Kidney tubule cell (primary cell): Measurements from ENCODE around the gene OPCML.
A peak's percentile ranks its signal among the peaks of the same experiment; 100 is the strongest.

Experiments
- DNase-seq: peaks from one replicate; pipeline ENCODE4 v3.0.0-alpha.2; 2018; ENCODE audit warnings: low spot score

OPCML gene

GRCh38 chr11:132464939-132465338 is 1067.4 kb downstream of the OPCML start:
- DNase-seq = no peak

DNA sequence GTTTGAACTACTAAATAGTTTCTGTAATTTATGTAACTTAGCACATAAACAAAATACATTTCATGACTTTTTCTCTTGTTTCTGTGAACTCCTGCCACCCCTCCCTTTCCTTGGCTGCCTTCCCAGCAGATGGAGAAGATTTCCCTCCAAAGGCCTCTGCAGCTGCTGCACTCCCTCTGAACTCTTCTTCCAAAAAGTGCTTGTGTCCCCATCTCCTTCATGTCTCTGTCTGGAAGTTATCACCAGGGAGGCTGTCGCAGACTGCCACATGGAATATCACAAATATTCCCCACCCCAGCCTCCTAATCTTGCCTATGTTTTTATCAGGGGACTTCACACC is 1068.3 kb downstream of the OPCML start:
- no peak for DNase-seq

- DNase-seq = no peak
Measured at GRCh38 chr11:132463295-132464002, 1068.9 kb downstream of the OPCML start.

GRCh38 chr11:132459736-132460135 is 1072.6 kb downstream of the OPCML start:
- no peak for DNase-seq

DNA sequence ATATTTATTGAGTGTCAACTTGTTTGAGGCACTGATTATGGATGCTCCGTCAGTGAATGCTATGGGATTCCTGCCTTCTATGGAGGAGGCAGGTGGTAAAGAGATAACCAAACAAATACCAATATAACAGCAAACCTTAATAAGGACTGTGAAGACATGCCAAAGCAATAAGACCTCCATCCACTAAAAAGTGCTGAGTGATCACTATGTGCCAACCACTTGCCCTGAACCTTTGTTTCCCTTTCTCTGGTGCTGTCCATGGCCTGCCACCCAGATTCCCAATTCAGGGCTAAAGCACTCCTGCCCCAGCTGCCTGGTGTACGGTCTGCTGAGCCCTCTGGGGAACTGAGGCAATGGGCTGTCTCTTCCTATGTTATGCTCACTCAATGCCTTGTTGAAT is 1074.9 kb downstream of the OPCML start:
- DNase-seq = no peak

DNA sequence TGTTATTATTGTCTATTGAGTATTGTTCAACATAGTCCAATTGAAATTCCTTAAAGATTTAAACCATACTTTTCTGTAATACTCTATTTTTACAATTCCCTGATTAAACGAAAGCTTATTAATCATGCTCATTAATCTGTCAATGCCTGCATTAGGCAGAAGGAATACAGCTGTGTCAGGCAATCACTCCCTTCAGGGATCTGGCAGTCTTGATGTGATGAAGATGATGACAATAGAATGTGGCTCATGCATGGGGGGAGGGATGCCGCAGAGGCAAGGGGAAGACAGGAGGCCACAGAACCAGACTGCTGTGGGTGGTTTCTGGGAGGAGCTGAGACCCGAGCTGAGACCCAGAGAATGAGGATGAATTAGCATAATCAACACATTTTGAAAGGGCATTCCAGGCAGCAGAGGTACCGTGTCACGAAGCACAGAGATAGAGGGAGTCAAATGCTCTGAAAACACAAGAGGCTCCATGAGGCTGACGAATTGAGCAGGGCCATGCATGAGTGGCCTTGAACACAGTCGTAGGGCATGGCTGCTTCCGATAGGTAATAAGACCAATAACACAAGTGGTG is 1075.5 kb downstream of the OPCML start:
- peak; percentile 8 for DNase-seq

DNA sequence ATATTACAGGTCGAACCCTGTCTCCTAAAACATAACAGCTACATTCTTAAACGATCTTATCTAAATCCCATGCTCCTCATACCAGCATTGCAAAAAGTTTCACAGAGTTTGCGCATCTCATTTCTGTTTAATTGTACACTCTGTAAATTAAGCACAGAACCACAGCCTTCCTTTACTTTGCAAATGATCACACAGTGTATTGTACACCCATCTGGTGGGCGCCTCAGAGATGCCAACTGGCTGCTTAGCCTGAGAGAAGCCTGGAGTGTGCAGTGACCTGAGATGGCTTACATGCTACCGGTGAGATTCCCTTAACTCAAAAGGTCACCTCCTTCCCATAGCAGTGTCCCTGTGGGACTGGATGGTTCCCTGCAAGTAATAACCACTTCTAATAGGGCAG is 1077.3 kb downstream of the OPCML start:
- DNase-seq = no peak

DNA sequence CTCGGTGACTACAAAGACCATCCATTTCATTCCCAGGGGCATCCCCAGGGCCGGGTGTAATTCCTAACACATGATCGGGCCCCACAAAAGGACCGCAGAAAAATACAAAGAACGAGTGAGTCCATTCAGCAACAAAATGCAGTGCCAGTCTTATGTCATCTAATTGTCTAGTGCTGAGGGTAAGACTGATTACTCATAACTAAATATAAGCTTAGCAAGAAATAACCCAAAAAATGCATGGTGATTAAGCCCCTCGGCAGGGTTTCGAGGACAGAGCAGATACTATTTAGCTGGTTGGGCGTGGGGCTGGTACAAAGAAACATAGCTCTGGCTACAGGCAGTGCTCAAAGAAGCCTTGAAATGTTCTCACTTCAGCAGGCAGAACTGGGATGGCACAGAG is 1078.9 kb downstream of the OPCML start:
- no peak for DNase-seq

- DNase-seq = peak; percentile 12
Measured at GRCh38 chr11:132452616-132453015, 1079.7 kb downstream of the OPCML start.

DNA sequence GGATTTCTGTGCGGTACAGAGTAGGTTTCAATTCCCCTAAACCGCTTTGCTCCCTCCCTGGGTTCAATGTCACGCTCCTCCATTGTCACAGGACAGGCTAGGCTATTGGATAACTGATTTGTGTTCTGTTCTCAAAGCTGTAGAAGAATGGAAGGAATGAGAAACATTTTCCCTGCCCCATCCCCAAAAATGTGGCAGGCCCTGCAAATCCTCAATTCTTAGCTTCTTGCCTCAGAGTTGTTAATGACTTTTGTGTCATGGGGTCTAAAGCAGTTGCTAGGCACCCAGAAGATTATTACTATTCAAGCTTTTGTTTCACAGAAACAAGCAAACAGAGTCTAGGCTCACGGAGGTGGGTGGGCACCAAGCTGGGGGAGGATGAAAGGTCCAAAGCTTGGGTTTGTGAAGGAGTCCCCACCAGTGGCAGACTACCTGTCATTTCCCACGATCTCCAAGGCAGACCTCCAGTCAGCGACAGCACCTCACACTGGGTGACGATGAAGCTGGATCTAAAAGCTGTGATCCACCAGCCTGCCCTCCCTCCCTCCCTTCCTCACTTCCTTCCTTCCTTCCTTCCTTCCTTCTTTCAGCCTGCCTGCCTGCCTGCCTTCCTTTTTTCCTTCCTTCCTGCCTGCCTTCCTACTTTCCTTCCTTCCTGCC is 1080.2 kb downstream of the OPCML start:
- no peak for DNase-seq

GRCh38 chr11:132450631-132451030 is 1081.7 kb downstream of the OPCML start:
- DNase-seq = no peak

DNA sequence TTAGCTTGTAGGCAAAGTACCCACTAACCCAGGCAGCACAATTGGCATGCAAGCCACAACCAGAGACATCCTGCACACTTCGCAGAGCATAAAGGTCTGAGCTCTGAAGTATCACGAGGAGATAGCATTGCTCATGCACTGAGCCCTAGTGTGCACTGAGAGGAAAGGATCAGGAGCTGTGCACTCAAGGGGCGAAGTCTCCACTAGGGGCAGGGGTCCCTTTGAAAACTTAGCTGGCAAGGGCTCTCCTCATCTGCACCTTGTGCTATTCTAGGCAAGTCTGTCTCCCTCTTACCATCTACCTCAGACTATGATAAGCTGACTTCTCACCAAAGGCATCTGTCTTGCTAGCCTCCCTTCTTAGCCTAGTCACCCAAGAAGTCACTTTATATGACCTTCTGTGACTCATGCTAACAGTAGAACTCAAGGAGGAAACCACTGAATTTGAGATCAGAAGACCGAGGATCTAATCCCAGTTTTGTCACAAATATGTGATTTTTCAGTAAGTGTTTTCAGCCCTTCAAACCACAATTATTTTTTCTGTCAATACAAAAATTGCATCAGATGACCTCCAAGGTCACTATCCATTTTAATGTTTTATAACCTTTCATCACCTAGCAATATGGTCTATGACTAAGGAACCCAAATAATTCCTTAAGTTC is 1083.8 kb downstream of the OPCML start:
- no peak for DNase-seq

DNA sequence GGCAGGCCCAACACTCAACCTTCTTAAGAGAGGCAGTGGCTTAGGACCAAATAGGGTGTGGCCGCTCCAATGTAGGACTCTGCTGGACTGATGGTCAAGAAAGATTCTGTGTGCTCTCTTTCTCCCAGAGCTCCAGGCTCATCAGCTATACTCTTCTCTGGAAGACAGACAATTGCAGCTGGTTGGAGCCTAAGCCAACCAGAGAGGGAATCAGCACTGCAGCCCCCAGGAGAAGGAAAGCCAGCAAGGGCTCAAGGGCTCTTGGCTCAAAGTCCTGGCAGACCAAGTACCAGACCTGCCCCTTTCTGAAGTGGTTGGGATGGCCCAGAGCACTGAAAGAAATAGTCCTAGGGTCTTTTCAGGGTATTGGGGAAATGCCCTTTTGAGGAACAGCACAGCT is 1084.5 kb downstream of the OPCML start:
- no peak for DNase-seq

DNA sequence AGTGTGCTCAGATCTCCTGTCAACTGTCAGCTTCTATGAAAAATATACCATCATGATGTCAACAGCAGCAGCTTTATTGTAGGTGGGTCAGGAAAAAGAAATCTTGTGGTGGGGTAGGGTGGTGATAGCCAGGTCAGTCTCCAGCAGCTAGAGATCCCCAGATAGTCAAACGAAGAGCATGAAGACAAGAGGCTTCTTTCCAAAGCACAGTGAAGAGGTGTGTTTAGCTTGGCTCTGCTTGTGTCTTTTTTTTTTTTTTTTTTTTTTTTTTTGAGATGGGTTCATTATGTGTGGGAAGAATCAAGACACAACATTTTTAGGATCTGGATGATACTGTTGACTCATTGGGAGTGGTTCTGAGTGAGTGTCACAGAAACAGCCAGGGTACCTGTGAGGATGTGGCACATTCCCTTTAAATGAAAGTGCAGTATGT is 1086.4 kb downstream of the OPCML start:
- DNase-seq = no peak

GRCh38 chr11:132444911-132445310 is 1087.4 kb downstream of the OPCML start:
- DNase-seq = no peak

DNA sequence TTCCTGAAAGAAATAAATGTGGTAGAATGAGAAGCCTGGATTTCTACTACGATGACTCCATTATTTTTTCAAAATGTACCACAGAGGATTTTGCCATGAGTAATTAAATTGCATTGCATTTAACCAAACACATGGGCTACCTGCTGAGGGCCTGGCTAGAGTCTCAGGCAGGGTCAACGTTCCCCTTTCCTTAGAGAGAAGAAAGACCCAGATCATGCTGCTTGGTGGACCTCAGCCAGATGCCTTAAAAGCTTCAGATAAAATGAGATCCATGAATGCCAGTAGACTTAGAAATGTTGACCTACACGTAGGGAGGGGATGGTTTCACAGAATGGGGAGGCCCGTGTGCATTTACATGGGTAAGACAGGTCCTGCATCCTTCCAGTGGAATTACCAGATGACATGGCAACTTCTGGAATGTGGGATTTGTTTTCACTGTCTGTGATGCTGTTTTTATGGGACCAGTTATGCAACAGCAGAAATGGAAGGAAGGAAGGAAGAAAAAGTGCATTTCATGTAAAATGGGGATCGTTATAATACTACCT is 1092.5 kb downstream of the OPCML start:
- DNase-seq = no peak

DNA sequence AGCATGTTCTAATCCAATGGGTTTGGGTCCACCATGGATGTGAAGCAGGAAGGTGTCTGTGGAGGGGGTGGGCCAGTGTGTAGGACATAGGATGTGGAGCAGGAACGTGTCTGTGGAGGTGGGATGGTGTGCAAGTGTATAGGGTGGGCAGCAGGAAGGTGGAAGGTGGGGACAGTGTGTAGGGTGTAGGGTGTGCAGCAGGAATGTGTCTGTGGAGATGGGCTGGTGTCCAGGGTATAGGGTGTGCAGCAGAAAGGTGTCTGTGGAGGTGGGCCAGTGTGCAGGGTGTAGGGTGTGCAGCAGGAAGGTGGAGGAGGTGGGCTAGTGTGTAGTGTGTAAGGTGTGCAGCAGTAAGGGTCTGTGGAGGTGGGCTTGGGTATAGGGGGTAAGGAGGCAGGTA is 1093.9 kb downstream of the OPCML start:
- no peak for DNase-seq

- DNase-seq = peak; percentile 38
Measured at GRCh38 chr11:132430429-132431062, 1101.8 kb downstream of the OPCML start.

GRCh38 chr11:132429685-132430084 is 1102.6 kb downstream of the OPCML start:
- DNase-seq = no peak

DNA sequence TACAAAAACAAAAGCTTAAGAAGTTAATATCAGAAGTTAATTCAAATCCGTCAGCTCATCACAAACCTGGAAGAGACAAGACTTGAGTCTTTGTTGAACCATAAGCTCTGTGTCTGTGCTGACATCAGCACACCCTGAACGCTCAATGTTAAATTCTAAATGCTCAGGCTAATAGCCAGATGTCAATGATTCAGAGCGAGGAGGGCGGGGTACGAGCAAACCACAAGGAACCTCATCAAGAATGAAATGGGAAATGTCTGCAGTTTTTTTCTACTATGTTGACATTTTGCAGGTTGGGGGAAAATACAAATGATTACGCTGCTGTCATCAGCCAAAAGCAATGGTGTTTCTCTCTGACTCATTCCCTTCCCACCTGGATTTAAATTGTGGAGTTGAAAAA is 1104.7 kb downstream of the OPCML start:
- no peak for DNase-seq

GRCh38 chr11:132424433-132424832 is 1107.9 kb downstream of the OPCML start:
- no peak for DNase-seq

DNA sequence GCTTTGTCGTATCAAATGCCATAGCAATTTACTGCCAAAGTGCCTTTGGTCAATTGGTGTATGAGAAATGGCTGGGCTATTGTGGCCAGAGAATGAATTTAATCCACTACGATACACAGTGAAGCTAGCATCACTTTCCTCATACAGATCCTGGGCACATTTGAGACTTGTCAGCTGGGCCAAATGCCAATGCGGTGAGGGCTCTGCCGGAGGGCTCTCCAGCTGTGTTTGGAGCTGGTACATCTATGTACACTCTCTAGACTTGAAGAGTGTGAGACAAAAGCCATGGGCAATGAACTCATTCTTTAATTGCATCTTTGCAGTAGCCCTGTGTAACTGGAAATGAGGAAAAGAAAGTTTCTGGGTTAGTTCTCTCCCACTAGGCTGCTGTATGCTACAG is 1109.0 kb downstream of the OPCML start:
- no peak for DNase-seq
